ENCODE data around the gene TNFAIP8. TPM values are rescaled to one million over a fixed set of nuclear protein-coding genes. Genes with fewer than 3 reads are reported as not detected.

Gene TNFAIP8
- total and polyA plus RNA-seq, 8 donors, result 5.7 to 14.2 (median 8.4) TPM

DNA sequence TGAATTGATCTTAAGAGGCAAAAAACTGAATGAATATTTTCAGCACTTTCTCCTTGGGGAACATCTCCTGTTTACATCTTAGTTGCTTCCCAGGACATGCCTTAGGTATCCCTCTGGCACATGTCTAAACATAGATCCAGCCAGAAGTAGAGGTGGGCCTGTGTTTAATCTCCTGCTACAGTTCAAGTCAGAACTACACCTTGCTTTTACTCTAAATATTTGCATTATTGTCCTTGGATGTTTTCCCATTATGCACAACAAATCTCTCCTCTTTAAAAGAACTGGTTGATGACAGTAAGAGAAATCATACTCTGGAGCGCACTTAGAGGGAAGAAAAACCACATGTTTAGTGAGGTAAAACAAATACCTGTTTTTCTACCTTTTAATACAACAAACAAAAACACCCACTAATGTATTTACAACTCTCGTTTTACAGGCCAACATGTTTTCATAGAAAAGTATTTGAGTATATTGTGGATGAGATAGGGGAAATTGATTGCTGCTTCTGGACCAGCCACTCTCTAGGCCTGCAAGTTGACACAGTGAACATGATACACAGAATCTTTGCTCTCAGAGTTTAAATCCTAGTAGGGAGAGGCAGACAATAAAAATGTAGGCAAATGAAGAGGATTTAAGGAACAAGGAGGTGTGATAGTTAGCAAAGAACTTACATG is 32.3 kb downstream of the TNFAIP8 start:
- WGBS, 2 donors, result 53 to 56% methylated on average over 2 of the region's 2 CpGs
- H3K27me3 ChIP-seq, result no peaks in the 10 kb centered on the region
- H3K4me1 ChIP-seq, result peaks cover 12 to 16% (median 12%) of the 10 kb centered on the region in 3 donors
- H3K27ac ChIP-seq, result no peak overlapping the region
- TF ChIP-seq, protein P1, sequence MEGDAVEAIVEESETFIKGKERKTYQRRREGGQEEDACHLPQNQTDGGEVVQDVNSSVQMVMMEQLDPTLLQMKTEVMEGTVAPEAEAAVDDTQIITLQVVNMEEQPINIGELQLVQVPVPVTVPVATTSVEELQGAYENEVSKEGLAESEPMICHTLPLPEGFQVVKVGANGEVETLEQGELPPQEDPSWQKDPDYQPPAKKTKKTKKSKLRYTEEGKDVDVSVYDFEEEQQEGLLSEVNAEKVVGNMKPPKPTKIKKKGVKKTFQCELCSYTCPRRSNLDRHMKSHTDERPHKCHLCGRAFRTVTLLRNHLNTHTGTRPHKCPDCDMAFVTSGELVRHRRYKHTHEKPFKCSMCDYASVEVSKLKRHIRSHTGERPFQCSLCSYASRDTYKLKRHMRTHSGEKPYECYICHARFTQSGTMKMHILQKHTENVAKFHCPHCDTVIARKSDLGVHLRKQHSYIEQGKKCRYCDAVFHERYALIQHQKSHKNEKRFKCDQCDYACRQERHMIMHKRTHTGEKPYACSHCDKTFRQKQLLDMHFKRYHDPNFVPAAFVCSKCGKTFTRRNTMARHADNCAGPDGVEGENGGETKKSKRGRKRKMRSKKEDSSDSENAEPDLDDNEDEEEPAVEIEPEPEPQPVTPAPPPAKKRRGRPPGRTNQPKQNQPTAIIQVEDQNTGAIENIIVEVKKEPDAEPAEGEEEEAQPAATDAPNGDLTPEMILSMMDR (IDR thresholded peaks at IDR 0.05), result no peak
- intact Hi-C loops (cut with DNase I), result no loop called here
- no peaks in the 10 kb centered on the region for H3K36me3 ChIP-seq
- H3K9me3 ChIP-seq, result no peaks in the 10 kb centered on the region
- no peak for DNase-seq
- FAIRE-seq, result no peak
- peak in 1 of 4 donors; percentile 36 for ATAC-seq
- no peak overlapping the region for H3K4me3 ChIP-seq

- no peaks in the 10 kb centered on the region for H3K27me3 ChIP-seq
- peaks cover 12 to 16% (median 12%) of the 10 kb centered on the region in 3 donors for H3K4me1 ChIP-seq
- intact Hi-C loops (cut with DNase I), result no loop called here
- FAIRE-seq, result no peak
- no peak for DNase-seq
- ATAC-seq, result no peak
- WGBS, 2 donors, result 77 to 85% methylated on average over 5 of the region's 5 CpGs
- H3K4me3 ChIP-seq, result no peak overlapping the region
- H3K36me3 ChIP-seq, result no peaks in the 10 kb centered on the region
- H3K27ac ChIP-seq, result no peak overlapping the region
- no peaks in the 10 kb centered on the region for H3K9me3 ChIP-seq
- TF ChIP-seq, protein P1 (IDR thresholded peaks at IDR 0.05), result no peak
Observed at GRCh38 chr5:119388619-119389190, 32.9 kb downstream of the TNFAIP8 start.

DNA sequence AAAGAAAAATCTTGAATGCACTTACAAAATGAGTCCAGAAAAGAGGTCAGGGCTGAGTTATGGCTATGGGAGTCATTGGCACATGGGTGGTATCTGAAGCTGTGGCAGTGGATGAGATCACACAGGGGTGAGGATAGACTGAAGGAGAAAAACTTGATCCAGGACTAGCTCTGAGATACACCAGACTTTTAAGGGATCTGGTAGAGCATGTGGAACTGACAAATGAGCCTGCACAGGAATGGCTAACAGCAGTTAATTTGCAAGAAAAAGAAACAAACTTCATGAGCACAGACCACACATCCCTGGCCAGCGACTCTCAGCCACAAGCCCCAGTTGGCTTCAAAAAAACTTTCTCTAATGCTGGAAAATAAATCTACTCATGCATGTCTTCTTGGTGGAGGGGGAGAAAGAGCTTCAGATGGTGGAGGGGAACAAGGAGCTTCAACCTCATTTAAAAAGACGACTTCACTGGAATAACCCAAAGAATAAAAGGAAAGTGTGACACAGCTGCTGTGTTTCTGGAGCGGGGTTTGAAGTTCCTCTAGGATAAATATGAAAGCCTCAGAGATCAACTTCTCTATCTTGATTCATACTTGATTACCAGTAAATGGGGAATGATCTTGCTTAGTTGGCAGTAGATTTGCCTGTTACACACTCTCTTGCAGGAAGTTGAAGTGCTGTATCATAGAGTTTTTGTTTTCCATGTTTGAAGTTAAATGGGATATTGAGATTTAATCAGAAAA is 33.6 kb downstream of the TNFAIP8 start:
- Histone ChIP-seq H3K4me1 (peaks cover 12 to 16% (median 12%) of the 10 kb centered on the region in 3 donors), H3K9me3 (no peaks in the 10 kb centered on the region), H3K27me3 (no peaks in the 10 kb centered on the region), H3K4me3 (no peak overlapping the region), H3K27ac (no peak overlapping the region), H3K36me3 (no peaks in the 10 kb centered on the region)
- 87 to 88% methylated on average over 3 of the region's 3 CpGs for WGBS, 2 donors
- ATAC-seq (peak in 2 of 4 donors; percentile 10 to 39), FAIRE-seq (no peak), DNase-seq (no peak)
- TF ChIP-seq, protein P1 (IDR thresholded peaks at IDR 0.05), result no peak
- intact Hi-C loops (cut with DNase I), result no loop called here

DNA sequence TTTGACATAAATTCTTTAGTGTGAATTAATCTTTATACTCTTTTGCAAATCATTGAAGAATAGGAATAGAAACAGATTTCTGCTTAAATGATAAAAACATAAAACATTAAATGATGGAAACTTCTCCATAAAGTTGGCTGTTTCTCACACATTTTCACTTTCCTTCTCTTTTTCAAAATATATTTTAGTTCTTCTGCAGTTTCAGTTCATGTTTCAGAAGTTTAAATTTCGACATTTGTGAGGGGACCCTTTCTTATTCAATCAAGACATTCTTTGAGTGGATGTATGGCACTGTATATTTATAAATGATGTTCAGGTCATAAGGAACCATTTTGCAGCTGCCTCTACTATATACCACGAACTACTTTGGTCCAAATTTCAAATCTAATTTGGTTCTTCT is 34.6 kb downstream of the TNFAIP8 start:
- intact Hi-C loops (cut with DNase I), result no loop called here
- peaks cover 12 to 16% (median 12%) of the 10 kb centered on the region in 3 donors for H3K4me1 ChIP-seq
- H3K4me3 ChIP-seq, result no peak overlapping the region
- TF ChIP-seq, protein P1 (IDR thresholded peaks at IDR 0.05), result no peak
- ATAC-seq (no peak), FAIRE-seq (no peak), DNase-seq (no peak)
- no peak overlapping the region for H3K27ac ChIP-seq
- no peaks in the 10 kb centered on the region for H3K36me3 ChIP-seq
- no peaks in the 10 kb centered on the region for H3K27me3 ChIP-seq
- WGBS, 2 donors, result 91 to 93% methylated on average over 2 of the region's 2 CpGs
- no peaks in the 10 kb centered on the region for H3K9me3 ChIP-seq
